Loucy (cell line): Measurements from ENCODE around the gene RTCA.
"Not testable (repeated sequence)": the region's sequence is repeated elsewhere in the genome, so short reads cannot be mapped to it uniquely, and the experiment has no call there.

Experiments
- H2AFZ ChIP-seq: fragments of 200-600 bp; sonication (generic); 2 replicates; pipeline ENCODE4 v1.6.0; 2016; ENCODE audit warnings: antibody characterized with exemption, mild to moderate bottlenecking, low read length, moderate library complexity
- H3F3A ChIP-seq: fragments of 200-600 bp; 2 replicates; pipeline ENCODE4 v1.6.0; 2016; ENCODE audit warnings: antibody characterized with exemption, low read depth, mild to moderate bottlenecking
- H3K27me3 ChIP-seq: fragments of 200-600 bp; sonication (generic); 2 replicates; pipeline ENCODE4 v1.6.1; 2014; ENCODE audit warnings: low read length, mild to moderate bottlenecking; ENCODE audit not compliant: insufficient read depth, poor library complexity, severe bottlenecking
- H3K36me3 ChIP-seq: fragments of 200-600 bp; sonication (generic); 2 replicates; pipeline ENCODE4 v1.6.1; 2016; ENCODE audit warnings: low read length; ENCODE audit not compliant: insufficient read depth
- H3K4me1 ChIP-seq: fragments of 200-600 bp; sonication (generic); 2 replicates; pipeline ENCODE4 v1.5.1; 2014; ENCODE audit warnings: low read length, mild to moderate bottlenecking; ENCODE audit not compliant: insufficient read depth, poor library complexity, severe bottlenecking
- H3K4me2 ChIP-seq: fragments of 200-600 bp; sonication (generic); 2 replicates; pipeline ENCODE4 v1.6.0; 2014; ENCODE audit warnings: antibody characterized with exemption, low read length, low read depth, mild to moderate bottlenecking; ENCODE audit not compliant: poor library complexity, severe bottlenecking
- H3K4me3 ChIP-seq: fragments of 200-600 bp; sonication (generic); 2 replicates; pipeline ENCODE4 v1.5.1; 2014; ENCODE audit warnings: low read length, mild to moderate bottlenecking, mixed read lengths; ENCODE audit not compliant: poor library complexity, severe bottlenecking
- H3K79me2 ChIP-seq: fragments of 200-600 bp; sonication (generic); 2 replicates; pipeline ENCODE4 v1.6.1; 2014; ENCODE audit warnings: low read length; ENCODE audit not compliant: insufficient read depth
- H3K9ac ChIP-seq: fragments of 200-600 bp; sonication (generic); 2 replicates; pipeline ENCODE4 v1.6.0; 2014; ENCODE audit warnings: mild to moderate bottlenecking, low read depth, low read length, moderate library complexity; ENCODE audit not compliant: poor library complexity, severe bottlenecking
- H3K9me2 ChIP-seq: fragments of 200-600 bp; sonication (generic); replicated peaks from 2 replicates; pipeline ENCODE4 v1.6.1; 2016; ENCODE audit warnings: low read depth, low read length, mixed read lengths
- H3K9me3 ChIP-seq: fragments of 200-600 bp; sonication (generic); 2 replicates; pipeline ENCODE4 v1.6.1; 2014; ENCODE audit warnings: mild to moderate bottlenecking, antibody characterized with exemption, low read length, low read depth; ENCODE audit not compliant: insufficient read depth
- H4K20me1 ChIP-seq: fragments of 200-600 bp; sonication (generic); 2 replicates; pipeline ENCODE4 v1.6.0; 2014; ENCODE audit warnings: antibody characterized with exemption, low read length, mild to moderate bottlenecking; ENCODE audit not compliant: insufficient read depth, poor library complexity, severe bottlenecking
- EZH2phosphoT487 ChIP-seq: fragments of 200-600 bp; IDR thresholded peaks from 2 replicates; pipeline ENCODE4 v1.6.1; 2018; ENCODE audit warnings: antibody characterized with exemption, mild to moderate bottlenecking, moderate library complexity, borderline replicate concordance
- TF ChIP-seq, protein P1 (sequence below): fragments of 200-600 bp; sonication (generic); conservative IDR thresholded peaks from 2 replicates; pipeline ENCODE4 v1.5.1; 2014; ENCODE audit warnings: mild to moderate bottlenecking, antibody characterized with exemption, low read length

Gene RTCA

DNA sequence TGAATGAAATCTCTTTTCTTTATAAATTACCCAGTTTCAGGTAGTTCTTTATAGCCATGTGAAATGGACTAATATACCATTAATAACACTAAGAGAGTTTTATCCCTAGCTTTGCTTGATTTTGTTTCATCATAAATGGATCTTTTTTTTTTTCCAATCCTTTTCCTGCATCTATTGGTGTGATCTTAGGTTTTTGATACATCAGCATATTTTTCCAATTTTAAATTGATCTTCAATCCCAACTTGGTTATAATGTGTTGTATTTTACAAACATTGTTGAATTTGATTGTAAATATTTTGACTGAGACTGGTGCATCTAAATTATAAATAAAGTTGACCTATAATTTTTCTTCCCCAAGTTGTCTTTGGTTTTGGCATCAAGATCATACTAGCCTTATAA is 4.3 kb upstream of the RTCA start:
- H3F3A ChIP-seq = no peaks in the 10 kb centered on the region
- TF ChIP-seq EZH2phosphoT487 = no peak
- TF ChIP-seq, protein P1, sequence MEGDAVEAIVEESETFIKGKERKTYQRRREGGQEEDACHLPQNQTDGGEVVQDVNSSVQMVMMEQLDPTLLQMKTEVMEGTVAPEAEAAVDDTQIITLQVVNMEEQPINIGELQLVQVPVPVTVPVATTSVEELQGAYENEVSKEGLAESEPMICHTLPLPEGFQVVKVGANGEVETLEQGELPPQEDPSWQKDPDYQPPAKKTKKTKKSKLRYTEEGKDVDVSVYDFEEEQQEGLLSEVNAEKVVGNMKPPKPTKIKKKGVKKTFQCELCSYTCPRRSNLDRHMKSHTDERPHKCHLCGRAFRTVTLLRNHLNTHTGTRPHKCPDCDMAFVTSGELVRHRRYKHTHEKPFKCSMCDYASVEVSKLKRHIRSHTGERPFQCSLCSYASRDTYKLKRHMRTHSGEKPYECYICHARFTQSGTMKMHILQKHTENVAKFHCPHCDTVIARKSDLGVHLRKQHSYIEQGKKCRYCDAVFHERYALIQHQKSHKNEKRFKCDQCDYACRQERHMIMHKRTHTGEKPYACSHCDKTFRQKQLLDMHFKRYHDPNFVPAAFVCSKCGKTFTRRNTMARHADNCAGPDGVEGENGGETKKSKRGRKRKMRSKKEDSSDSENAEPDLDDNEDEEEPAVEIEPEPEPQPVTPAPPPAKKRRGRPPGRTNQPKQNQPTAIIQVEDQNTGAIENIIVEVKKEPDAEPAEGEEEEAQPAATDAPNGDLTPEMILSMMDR = no peak
- H3K9me2 ChIP-seq = no peaks in the 10 kb centered on the region
- no peak overlapping the region for H2AFZ ChIP-seq
- peaks cover 5% of the 10 kb centered on the region for H4K20me1 ChIP-seq
- peaks cover 11% of the 10 kb centered on the region for H3K4me1 ChIP-seq
- no peaks in the 10 kb centered on the region for H3K36me3 ChIP-seq
- H3K79me2 ChIP-seq = peaks cover 13% of the 10 kb centered on the region
- no peak overlapping the region for H3K9ac ChIP-seq
- no peak overlapping the region for H3K4me3 ChIP-seq
- no peak overlapping the region for H3K4me2 ChIP-seq
- no peaks in the 10 kb centered on the region for H3K27me3 ChIP-seq
- no peaks in the 10 kb centered on the region for H3K9me3 ChIP-seq

DNA sequence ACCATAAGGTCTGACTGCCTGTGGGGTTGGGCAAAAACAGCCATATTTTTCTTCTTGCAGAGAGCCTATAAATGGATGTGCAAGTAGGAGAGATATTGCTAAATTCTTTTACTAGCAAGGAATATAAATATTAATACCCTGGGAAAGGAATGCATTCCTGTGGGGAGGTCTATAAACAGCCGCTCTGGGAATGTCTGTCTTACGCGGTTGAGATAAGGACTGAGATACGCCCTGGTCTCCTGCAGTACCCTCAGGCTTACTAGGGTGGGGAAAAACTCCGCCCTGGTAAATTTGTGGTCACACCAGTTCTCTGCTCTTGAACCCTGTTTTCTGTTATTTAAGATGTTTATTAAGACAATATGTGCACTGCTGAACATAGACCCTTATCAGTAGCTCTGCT is 1.9 kb upstream of the RTCA start:
- not testable (repeated sequence) for H3K36me3 ChIP-seq, H3K9ac ChIP-seq, H3K9me2 ChIP-seq, H3F3A ChIP-seq, H3K27me3 ChIP-seq, H3K4me3 ChIP-seq, H3K4me2 ChIP-seq, H2AFZ ChIP-seq, H3K9me3 ChIP-seq
- Histone ChIP-seq H3K4me1 (peaks cover 30% of the 10 kb centered on the region), H3K79me2 (peaks cover 36% of the 10 kb centered on the region), H4K20me1 (peaks cover 24% of the 10 kb centered on the region)

DNA sequence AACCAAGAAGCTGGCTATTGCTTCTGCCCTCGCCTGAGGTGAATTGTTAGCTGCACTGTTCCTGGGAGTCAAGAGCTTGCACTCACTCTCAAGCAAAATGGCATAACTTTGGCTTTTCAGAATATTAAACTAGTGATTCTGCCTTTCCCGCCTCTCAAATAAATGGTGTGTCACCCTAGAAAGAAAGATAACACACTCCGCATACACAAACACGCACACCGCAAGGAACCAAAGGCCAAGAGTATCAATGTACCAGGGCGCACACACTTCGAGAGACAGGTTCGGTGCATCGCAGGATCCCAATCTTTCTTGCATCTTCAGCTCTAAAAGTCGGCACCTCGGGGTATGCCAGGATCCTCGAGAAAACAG is 470 bp upstream of the RTCA start:
- H3K4me3 ChIP-seq = peak overlapping the region; percentile 85
- peaks cover 49% of the 10 kb centered on the region for H3K79me2 ChIP-seq
- H2AFZ ChIP-seq = peak overlapping the region; percentile 98
- no peak for TF ChIP-seq EZH2phosphoT487
- TF ChIP-seq, protein P1 = no peak
- peak overlapping the region; percentile 99 for H3K9ac ChIP-seq
- peak overlapping the region; percentile 94 for H3K4me2 ChIP-seq
- H3K4me1 ChIP-seq = peaks cover 30% of the 10 kb centered on the region
- H3K9me2 ChIP-seq = no peaks in the 10 kb centered on the region
- H3F3A ChIP-seq = no peaks in the 10 kb centered on the region
- peaks cover 4% of the 10 kb centered on the region; the same call in 1 of the 2 replicates for H3K36me3 ChIP-seq
- H4K20me1 ChIP-seq = peaks cover 31% of the 10 kb centered on the region
- H3K27me3 ChIP-seq = no peaks in the 10 kb centered on the region
- H3K9me3 ChIP-seq = no peaks in the 10 kb centered on the region

DNA sequence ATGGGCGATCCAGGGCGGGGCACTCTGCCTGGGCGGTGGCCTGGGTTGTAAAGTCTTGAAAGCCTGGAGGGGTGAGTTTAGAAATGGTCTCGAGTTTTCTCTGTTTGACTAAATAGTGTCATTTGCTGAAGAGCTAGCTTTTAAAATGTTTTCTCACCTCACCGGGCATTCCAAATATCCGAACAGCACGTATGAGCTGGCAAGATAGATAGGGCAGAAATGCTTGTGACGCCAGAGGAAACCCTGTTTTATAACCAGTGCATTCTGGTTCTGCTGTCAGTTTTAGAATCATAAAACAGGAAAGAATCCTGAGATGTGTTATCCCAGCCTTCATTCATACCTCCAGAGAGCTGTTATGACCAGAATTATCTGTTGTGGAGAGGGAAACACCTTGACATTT is 725 bp downstream of the RTCA start:
- Histone ChIP-seq H3K36me3 (peaks cover 14% of the 10 kb centered on the region; the same call in 1 of the 2 replicates), H3K4me2 (peak overlapping the region; percentile 94), H3K4me3 (peak overlapping the region; percentile 85), H3K9me2 (no peaks in the 10 kb centered on the region), H3K4me1 (peaks cover 37% of the 10 kb centered on the region), H3K9me3 (no peaks in the 10 kb centered on the region), H4K20me1 (peaks cover 40% of the 10 kb centered on the region), H3K9ac (peak overlapping the region; percentile 99), H2AFZ (peak overlapping the region; percentile 98), H3K79me2 (peaks cover 61% of the 10 kb centered on the region), H3K27me3 (no peaks in the 10 kb centered on the region), H3F3A (no peaks in the 10 kb centered on the region)
- TF ChIP-seq EZH2phosphoT487 = no peak
- TF ChIP-seq, protein P1 = no peak
